K562 (cell line): ENCODE data around the gene FITM1.

Experiments
- EP300 ChIP-seq: IDR thresholded peaks from 2 replicates; pipeline ENCODE4 v1.6.1; 2012; ENCODE audit warnings: low read length, improper control_type of control experiment
- GTF2A2 ChIP-seq: IDR thresholded peaks from 2 replicates; pipeline ENCODE4 v1.6.1; 2016; ENCODE audit warnings: mild to moderate bottlenecking, missing genetic modification characterization, missing compliant biosample characterization
- HEY1 ChIP-seq: fragments of 250-450 bp; sonication (Bioruptor Pico); IDR thresholded peaks from 2 replicates; pipeline ENCODE4 v1.5.0; 2020; ENCODE audit warnings: mild to moderate bottlenecking, moderate library complexity, borderline replicate concordance
- HMG20B ChIP-seq: fragments of 250-450 bp; sonication (Bioruptor Pico); IDR thresholded peaks from 2 replicates; pipeline ENCODE4 v1.5.0; 2021; ENCODE audit warnings: mild to moderate bottlenecking
- KAT2B ChIP-seq: IDR thresholded peaks from one replicate; pipeline ENCODE4 v1.6.1; 2012; ENCODE audit warnings: low read depth, mild to moderate bottlenecking, control low read depth, inconsistent platforms, low read length, moderate library complexity
- NR3C1 ChIP-seq: sonication (generic); formaldehyde crosslinking; IDR thresholded peaks from 2 replicates; pipeline ENCODE4 v1.8.1; 2022; ENCODE audit warnings: missing genetic modification reagents
- POLR2AphosphoS5 ChIP-seq: IDR thresholded peaks from 2 replicates; pipeline ENCODE4 v1.6.1; 2011; ENCODE audit warnings: mild to moderate bottlenecking, low read depth, low read length, moderate library complexity; ENCODE audit not compliant: control insufficient read depth, insufficient read depth
- RNF2 ChIP-seq: sonication (generic); IDR thresholded peaks from 2 replicates; pipeline ENCODE4 v1.6.1; 2016
- TF ChIP-seq, protein P1 (sequence below): sonication (generic); formaldehyde crosslinking; IDR thresholded peaks from 2 replicates; pipeline ENCODE4 v1.9.0; 2022; ENCODE audit warnings: mild to moderate bottlenecking, missing genetic modification reagents
- TF ChIP-seq, protein P2 (sequence below), 3 experiments: IDR thresholded peaks in 2 of 3; conservative IDR thresholded peaks in 1 of 3; 2 replicates each; pipeline ENCODE4 v1.5.1; 2011 to 2012; ENCODE audit warnings: low read length in 3 of 3, mild to moderate bottlenecking in 3 of 3, control low read depth in 2 of 3, improper control_type of control experiment in 1 of 3, inconsistent platforms in 1 of 3, low read depth in 1 of 3, mixed read lengths in 1 of 3, moderate library complexity in 1 of 3; ENCODE audit not compliant: insufficient read depth in 2 of 3
- TF ChIP-seq, protein P3 (sequence below): sonication (generic); formaldehyde crosslinking; IDR thresholded peaks from 2 replicates; pipeline ENCODE4 v1.8.0; 2022; ENCODE audit warnings: missing genetic modification reagents, mild to moderate bottlenecking, borderline replicate concordance

DNA sequence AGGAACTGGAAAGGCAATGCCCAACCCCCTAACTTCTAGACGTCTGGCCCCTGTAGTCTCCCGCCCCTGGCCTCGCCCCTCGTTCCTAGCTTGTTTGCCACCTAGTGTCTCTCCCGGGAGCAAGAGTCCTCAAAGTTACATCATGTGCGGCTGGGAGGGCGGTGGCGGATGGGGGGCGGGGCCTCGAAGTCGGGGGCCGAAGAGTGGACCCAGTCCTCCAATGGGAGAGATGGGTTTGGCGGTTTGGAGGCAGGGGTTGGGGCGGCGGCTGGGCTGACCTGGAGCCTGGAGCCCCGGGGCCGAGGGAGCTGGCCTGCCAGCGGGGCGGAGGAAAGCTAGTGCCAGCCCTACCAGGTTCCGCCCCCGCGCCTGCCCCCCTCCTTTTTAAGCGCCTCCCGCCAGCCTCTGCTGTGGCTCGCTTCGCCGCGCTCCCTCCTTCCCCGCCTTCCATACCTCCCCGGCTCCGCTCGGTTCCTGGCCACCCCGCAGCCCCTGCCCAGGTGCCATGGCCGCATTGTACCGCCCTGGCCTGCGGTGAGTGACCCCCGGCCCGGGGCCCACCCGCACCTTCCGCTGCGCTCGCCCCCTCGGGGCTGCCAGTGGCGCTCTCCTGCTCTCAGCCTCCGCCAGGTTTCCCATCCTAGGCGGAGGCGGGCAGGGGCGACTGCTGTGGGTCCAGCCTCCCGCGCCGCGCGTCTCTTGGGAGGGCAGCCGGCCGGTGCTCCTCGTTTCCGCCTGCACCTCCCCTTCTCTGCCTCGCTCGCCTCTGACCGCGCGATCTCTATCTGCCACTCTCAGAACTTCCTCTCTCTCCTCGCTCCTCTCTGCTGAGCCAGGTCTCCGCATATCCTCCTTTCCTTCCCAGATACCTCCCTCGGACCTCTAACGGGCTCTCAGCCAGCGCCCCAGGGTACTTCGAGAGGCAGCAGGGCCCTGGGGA, 36.3 kb upstream of the FITM1 start, which contains the start of gene PCK2:
- TF ChIP-seq, protein P1, sequence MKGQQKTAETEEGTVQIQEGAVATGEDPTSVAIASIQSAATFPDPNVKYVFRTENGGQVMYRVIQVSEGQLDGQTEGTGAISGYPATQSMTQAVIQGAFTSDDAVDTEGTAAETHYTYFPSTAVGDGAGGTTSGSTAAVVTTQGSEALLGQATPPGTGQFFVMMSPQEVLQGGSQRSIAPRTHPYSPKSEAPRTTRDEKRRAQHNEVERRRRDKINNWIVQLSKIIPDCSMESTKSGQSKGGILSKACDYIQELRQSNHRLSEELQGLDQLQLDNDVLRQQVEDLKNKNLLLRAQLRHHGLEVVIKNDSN: no peak
- TF ChIP-seq RNF2 (0 out of 2 replicates have a peak, but pooled peaks have one; percentile 37), POLR2AphosphoS5 (peak; percentile 50; the same call in 1 of the 2 replicates), HEY1 (CRISPR knock-in tag) (no peak), EP300 (no peak), GTF2A2 (tag) (peak; percentile 62; the same call in 1 of the 2 replicates), NR3C1 (CRISPR knock-in tag) (no peak), KAT2B (no peak), HMG20B (CRISPR knock-in tag) (peak; percentile 18; the same call in 1 of the 2 replicates)
- TF ChIP-seq, protein P2, sequence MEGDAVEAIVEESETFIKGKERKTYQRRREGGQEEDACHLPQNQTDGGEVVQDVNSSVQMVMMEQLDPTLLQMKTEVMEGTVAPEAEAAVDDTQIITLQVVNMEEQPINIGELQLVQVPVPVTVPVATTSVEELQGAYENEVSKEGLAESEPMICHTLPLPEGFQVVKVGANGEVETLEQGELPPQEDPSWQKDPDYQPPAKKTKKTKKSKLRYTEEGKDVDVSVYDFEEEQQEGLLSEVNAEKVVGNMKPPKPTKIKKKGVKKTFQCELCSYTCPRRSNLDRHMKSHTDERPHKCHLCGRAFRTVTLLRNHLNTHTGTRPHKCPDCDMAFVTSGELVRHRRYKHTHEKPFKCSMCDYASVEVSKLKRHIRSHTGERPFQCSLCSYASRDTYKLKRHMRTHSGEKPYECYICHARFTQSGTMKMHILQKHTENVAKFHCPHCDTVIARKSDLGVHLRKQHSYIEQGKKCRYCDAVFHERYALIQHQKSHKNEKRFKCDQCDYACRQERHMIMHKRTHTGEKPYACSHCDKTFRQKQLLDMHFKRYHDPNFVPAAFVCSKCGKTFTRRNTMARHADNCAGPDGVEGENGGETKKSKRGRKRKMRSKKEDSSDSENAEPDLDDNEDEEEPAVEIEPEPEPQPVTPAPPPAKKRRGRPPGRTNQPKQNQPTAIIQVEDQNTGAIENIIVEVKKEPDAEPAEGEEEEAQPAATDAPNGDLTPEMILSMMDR (IDR thresholded peaks at IDR 0.05 in 2 of 3, conservative IDR thresholded peaks at IDR 0.05 in 1 of 3; ENCODE audit: insufficient read depth in 2 of 3, low read depth in 1 of 3, low read length in 3 of 3): no peak
- TF ChIP-seq, protein P3, sequence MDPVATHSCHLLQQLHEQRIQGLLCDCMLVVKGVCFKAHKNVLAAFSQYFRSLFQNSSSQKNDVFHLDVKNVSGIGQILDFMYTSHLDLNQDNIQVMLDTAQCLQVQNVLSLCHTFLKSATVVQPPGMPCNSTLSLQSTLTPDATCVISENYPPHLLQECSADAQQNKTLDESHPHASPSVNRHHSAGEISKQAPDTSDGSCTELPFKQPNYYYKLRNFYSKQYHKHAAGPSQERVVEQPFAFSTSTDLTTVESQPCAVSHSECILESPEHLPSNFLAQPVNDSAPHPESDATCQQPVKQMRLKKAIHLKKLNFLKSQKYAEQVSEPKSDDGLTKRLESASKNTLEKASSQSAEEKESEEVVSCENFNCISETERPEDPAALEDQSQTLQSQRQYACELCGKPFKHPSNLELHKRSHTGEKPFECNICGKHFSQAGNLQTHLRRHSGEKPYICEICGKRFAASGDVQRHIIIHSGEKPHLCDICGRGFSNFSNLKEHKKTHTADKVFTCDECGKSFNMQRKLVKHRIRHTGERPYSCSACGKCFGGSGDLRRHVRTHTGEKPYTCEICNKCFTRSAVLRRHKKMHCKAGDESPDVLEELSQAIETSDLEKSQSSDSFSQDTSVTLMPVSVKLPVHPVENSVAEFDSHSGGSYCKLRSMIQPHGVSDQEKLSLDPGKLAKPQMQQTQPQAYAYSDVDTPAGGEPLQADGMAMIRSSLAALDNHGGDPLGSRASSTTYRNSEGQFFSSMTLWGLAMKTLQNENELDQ (CRISPR knock-in tag): no peak
